H9 (cell line): ENCODE data around the gene LAMP1. TPM values are rescaled to one million over a fixed set of nuclear protein-coding genes. Genes with fewer than 3 reads are reported as not detected.

Experiments
- DNase-seq: peaks from one replicate; pipeline ENCODE4 v3.0.0-alpha.2; 2017
- H2AFZ ChIP-seq: one replicate; pipeline ENCODE4 v1.6.1; 2013; ENCODE audit warnings: mild to moderate bottlenecking, low read length, control low read depth, moderate library complexity
- H2AK5ac ChIP-seq: 2 replicates; pipeline ENCODE4 v1.6.1; 2013; ENCODE audit warnings: low read length, control low read depth, mixed read lengths; ENCODE audit not compliant: insufficient read length
- H2BK120ac ChIP-seq: one replicate; pipeline ENCODE4 v1.6.1; 2013; ENCODE audit warnings: low read depth, mild to moderate bottlenecking, low read length, control low read depth, inconsistent platforms; ENCODE audit not compliant: poor library complexity, severe bottlenecking
- H2BK12ac ChIP-seq: 2 replicates; pipeline ENCODE4 v1.6.1; 2013; ENCODE audit warnings: low read length, control low read depth, mixed read lengths, low read depth; ENCODE audit not compliant: insufficient read length
- H2BK15ac ChIP-seq: 2 replicates; pipeline ENCODE4 v1.6.1; 2013; ENCODE audit warnings: low read depth, low read length, control low read depth
- H2BK20ac ChIP-seq: one replicate; pipeline ENCODE4 v1.6.1; 2013; ENCODE audit warnings: low read depth, mild to moderate bottlenecking, low read length, control low read depth, inconsistent platforms; ENCODE audit not compliant: poor library complexity, severe bottlenecking
- H2BK5ac ChIP-seq: 2 replicates; pipeline ENCODE4 v1.6.1; 2013; ENCODE audit warnings: low read length, control low read depth, mixed read lengths; ENCODE audit not compliant: insufficient read length
- H3K14ac ChIP-seq: 2 replicates; pipeline ENCODE4 v1.6.1; 2013; ENCODE audit warnings: low read length, control low read depth; ENCODE audit not compliant: insufficient read depth
- H3K18ac ChIP-seq: 2 replicates; pipeline ENCODE4 v1.6.1; 2013; ENCODE audit warnings: low read depth, mild to moderate bottlenecking, mixed read lengths, low read length, control low read depth; ENCODE audit not compliant: insufficient read length
- H3K23ac ChIP-seq: 2 replicates; pipeline ENCODE4 v1.6.1; 2013; ENCODE audit warnings: low read length, control low read depth, mixed read lengths, low read depth; ENCODE audit not compliant: insufficient read length
- H3K23me2 ChIP-seq: 2 replicates; pipeline ENCODE4 v1.6.1; 2013; ENCODE audit warnings: low read depth, mild to moderate bottlenecking, mixed read lengths, low read length, control low read depth; ENCODE audit not compliant: insufficient read length, poor library complexity, severe bottlenecking
- H3K27ac ChIP-seq: 2 replicates; pipeline ENCODE4 v1.5.1; 2013; ENCODE audit warnings: low read length, control low read depth, mixed read lengths, low read depth; ENCODE audit not compliant: insufficient read length
- H3K27me3 ChIP-seq: 2 replicates; pipeline ENCODE4 v1.6.1; 2013; ENCODE audit warnings: low read length, control low read depth, inconsistent platforms; ENCODE audit not compliant: insufficient read depth
- H3K4ac ChIP-seq: 2 replicates; pipeline ENCODE4 v1.6.1; 2013; ENCODE audit warnings: low read depth, mild to moderate bottlenecking, control low read depth, inconsistent platforms, low read length, moderate library complexity
- H3K4me1 ChIP-seq: 2 replicates; pipeline ENCODE4 v1.6.1; 2013; ENCODE audit warnings: low read length, control low read depth, inconsistent platforms; ENCODE audit not compliant: insufficient read depth
- H3K4me2 ChIP-seq: 2 replicates; pipeline ENCODE4 v1.6.1; 2013; ENCODE audit warnings: low read length, control low read depth, mixed read lengths; ENCODE audit not compliant: insufficient read length, insufficient read depth
- H3K56ac ChIP-seq: 2 replicates; pipeline ENCODE4 v1.6.1; 2013; ENCODE audit warnings: low read depth, mild to moderate bottlenecking, mixed read lengths, low read length, control low read depth; ENCODE audit not compliant: insufficient read length
- H3K79me1 ChIP-seq: 2 replicates; pipeline ENCODE4 v1.6.1; 2013; ENCODE audit warnings: low read depth, mild to moderate bottlenecking, moderate library complexity, low read length, control low read depth, inconsistent platforms; ENCODE audit not compliant: insufficient read depth, poor library complexity, severe bottlenecking
- H3K79me2 ChIP-seq: 2 replicates; pipeline ENCODE4 v1.6.1; 2013; ENCODE audit warnings: low read length, control low read depth, inconsistent platforms; ENCODE audit not compliant: insufficient read depth
- H3K9ac ChIP-seq: 2 replicates; pipeline ENCODE4 v1.6.1; 2013; ENCODE audit warnings: low read length, control low read depth, mixed read lengths; ENCODE audit not compliant: insufficient read length; ENCODE audit errors: extremely low read depth
- H3K9me3 ChIP-seq: one replicate; pipeline ENCODE4 v1.6.1; 2013; ENCODE audit warnings: low read depth, low read length, inconsistent platforms; ENCODE audit not compliant: control insufficient read depth
- H3T11ph ChIP-seq: one replicate; pipeline ENCODE4 v1.6.1; 2013; ENCODE audit warnings: mild to moderate bottlenecking, low read length, control low read depth, inconsistent platforms
- H4K20me1 ChIP-seq: one replicate; pipeline ENCODE4 v1.6.1; 2013; ENCODE audit not compliant: control insufficient read depth, insufficient read length, insufficient read depth
- H4K5ac ChIP-seq: 2 replicates; pipeline ENCODE4 v1.6.1; 2013; ENCODE audit warnings: low read depth, mild to moderate bottlenecking, mixed read lengths, low read length, control low read depth; ENCODE audit not compliant: insufficient read length
- H4K8ac ChIP-seq: replicated peaks from 2 replicates; pipeline ENCODE4 v1.6.1; 2013; ENCODE audit warnings: low read length, control low read depth, mixed read lengths, low read depth; ENCODE audit not compliant: insufficient read length
- H4K91ac ChIP-seq: 2 replicates; pipeline ENCODE4 v1.6.1; 2013; ENCODE audit warnings: low read depth, mild to moderate bottlenecking, moderate library complexity, mixed read lengths, low read length, control low read depth; ENCODE audit not compliant: insufficient read length
- H3K27ac Mint-ChIP-seq, 3 experiments: 2 replicates in 2 of 3; 3 replicates in 1 of 3; pipeline ENCODE4 v1.8.0; 2020 to 2021; ENCODE audit warnings: mixed read lengths in 3 of 3, mild to moderate bottlenecking in 1 of 3, moderate library complexity in 1 of 3
- H3K27me3 Mint-ChIP-seq: 2 replicates; pipeline ENCODE4 v1.8.0; 2021; ENCODE audit warnings: low read depth, mild to moderate bottlenecking, moderate library complexity, mixed read lengths
- H3K36me3 Mint-ChIP-seq, 3 experiments: 2 replicates in 2 of 3; 3 replicates in 1 of 3; pipeline ENCODE4 v1.8.0; 2020 to 2021; ENCODE audit warnings: low read depth in 3 of 3, mixed read lengths in 3 of 3; ENCODE audit not compliant: insufficient read depth in 1 of 3
- H3K4me1 Mint-ChIP-seq, 2 experiments: 2 replicates each; pipeline ENCODE4 v1.8.0; 2020; ENCODE audit warnings: mixed read lengths in 2 of 2
- H3K4me3 Mint-ChIP-seq, 2 experiments: 2 replicates in 1 of 2; 3 replicates in 1 of 2; pipeline ENCODE4 v1.8.0; 2020 to 2021; ENCODE audit warnings: mild to moderate bottlenecking in 2 of 2, mixed read lengths in 2 of 2, moderate library complexity in 1 of 2
- H3K9me3 Mint-ChIP-seq, 2 experiments: 2 replicates in 1 of 2; 3 replicates in 1 of 2; pipeline ENCODE4 v1.8.0; 2020; ENCODE audit warnings: mild to moderate bottlenecking in 2 of 2, mixed read lengths in 2 of 2, moderate library complexity in 1 of 2
- WGBS: extraction: QIAGEN DNeasy Blood & Tissue Kit; methylation state at CpG from one replicate; pipeline ENCODE4 v1.1.7; 2013; ENCODE audit warnings: missing lambda C conversion rate, low lambda C conversion rate, mixed read lengths; ENCODE audit not compliant: insufficient read length; ENCODE audit errors: extremely low coverage; 5-methylcytosine and 5-hydroxymethylcytosine counted together
- total RNA-seq: library from RNA; stranded (reverse); gene quantifications from 2 replicates; pipeline ENCODE4 v1.2.1, GENCODE V29; 2021
- TF ChIP-seq, protein P1 (sequence below): fragments of 200-600 bp; sonication (generic); conservative IDR thresholded peaks from 3 replicates; pipeline ENCODE4 v1.8.0; 2021; ENCODE audit warnings: antibody characterized with exemption, mild to moderate bottlenecking

LAMP1 gene
- total RNA-seq, 1 experiment from 2014 or later: 131 TPM

DNA sequence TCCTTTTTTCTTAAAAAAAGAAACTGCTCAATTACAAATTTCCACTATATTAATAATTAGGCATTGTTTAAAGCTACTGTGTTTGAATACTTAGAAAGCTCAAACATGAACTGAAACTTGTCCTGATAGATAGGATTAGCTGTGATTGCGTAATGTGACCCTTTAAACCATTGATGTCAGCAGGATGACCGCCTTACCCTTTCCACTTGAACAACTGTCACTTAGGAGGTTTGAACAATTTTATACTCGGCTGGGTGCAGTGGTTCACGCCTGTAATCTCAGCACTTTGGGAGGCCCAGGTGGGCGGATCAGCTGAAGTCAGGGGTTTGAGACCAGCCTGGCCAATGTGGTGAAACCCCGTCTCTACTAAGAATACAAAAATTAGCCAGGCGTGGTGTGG is 2.9 kb downstream of the LAMP1 start:
- H3K79me2 ChIP-seq: peaks cover 32% of the 10 kb centered on the region; the same call in 1 of the 2 replicates
- no peak overlapping the region for H2BK12ac ChIP-seq
- H3K9ac ChIP-seq: no peak overlapping the region
- no peaks in the 10 kb centered on the region; the same call in 1 of the 2 replicates for H3K27me3 ChIP-seq
- H4K20me1 ChIP-seq: no peaks in the 10 kb centered on the region
- no peak overlapping the region for H3K23ac ChIP-seq
- H2AK5ac ChIP-seq: no peak overlapping the region
- H3K4me1 Mint-ChIP-seq: peaks cover 14 to 17% of the 10 kb centered on the region in 2 experiments
- no peak overlapping the region for H3K27ac Mint-ChIP-seq
- H2BK120ac ChIP-seq: no peak overlapping the region
- H3K36me3 Mint-ChIP-seq: peaks cover 0 to 1% (median 0%) of the 10 kb centered on the region in 3 experiments; a peak in 3 of 7 replicates
- no peak overlapping the region for H3T11ph ChIP-seq
- H4K91ac ChIP-seq: no peak overlapping the region
- no peak overlapping the region for H4K5ac ChIP-seq
- no CpG with 5 or more reads among the region's 7 CpGs for WGBS
- H3K4me3 Mint-ChIP-seq: no peak overlapping the region
- no peak overlapping the region for H3K18ac ChIP-seq
- TF ChIP-seq, protein P1, sequence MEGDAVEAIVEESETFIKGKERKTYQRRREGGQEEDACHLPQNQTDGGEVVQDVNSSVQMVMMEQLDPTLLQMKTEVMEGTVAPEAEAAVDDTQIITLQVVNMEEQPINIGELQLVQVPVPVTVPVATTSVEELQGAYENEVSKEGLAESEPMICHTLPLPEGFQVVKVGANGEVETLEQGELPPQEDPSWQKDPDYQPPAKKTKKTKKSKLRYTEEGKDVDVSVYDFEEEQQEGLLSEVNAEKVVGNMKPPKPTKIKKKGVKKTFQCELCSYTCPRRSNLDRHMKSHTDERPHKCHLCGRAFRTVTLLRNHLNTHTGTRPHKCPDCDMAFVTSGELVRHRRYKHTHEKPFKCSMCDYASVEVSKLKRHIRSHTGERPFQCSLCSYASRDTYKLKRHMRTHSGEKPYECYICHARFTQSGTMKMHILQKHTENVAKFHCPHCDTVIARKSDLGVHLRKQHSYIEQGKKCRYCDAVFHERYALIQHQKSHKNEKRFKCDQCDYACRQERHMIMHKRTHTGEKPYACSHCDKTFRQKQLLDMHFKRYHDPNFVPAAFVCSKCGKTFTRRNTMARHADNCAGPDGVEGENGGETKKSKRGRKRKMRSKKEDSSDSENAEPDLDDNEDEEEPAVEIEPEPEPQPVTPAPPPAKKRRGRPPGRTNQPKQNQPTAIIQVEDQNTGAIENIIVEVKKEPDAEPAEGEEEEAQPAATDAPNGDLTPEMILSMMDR: no peak
- no peak overlapping the region for H2BK5ac ChIP-seq
- peaks cover 8% of the 10 kb centered on the region for H3K79me1 ChIP-seq
- H3K27ac ChIP-seq: no peak overlapping the region
- no peak overlapping the region for H2BK20ac ChIP-seq
- H3K9me3 ChIP-seq: no peaks in the 10 kb centered on the region
- H4K8ac ChIP-seq: no peak overlapping the region
- no peak overlapping the region for H3K4me2 ChIP-seq
- no peak for DNase-seq
- no peak overlapping the region for H3K14ac ChIP-seq
- H3K27me3 Mint-ChIP-seq: peaks cover 4% of the 10 kb centered on the region; the same call in 1 of the 2 replicates
- no peak overlapping the region for H3K56ac ChIP-seq
- no peak overlapping the region for H3K4ac ChIP-seq
- H2AFZ ChIP-seq: no peak overlapping the region
- H3K4me1 ChIP-seq: 0 out of 2 replicates have a peak, but pooled peaks cover 3% of the 10 kb centered on the region
- no peak overlapping the region for H2BK15ac ChIP-seq
- peaks cover 0 to 5% of the 10 kb centered on the region in 2 experiments; a peak in 2 of 5 replicates for H3K9me3 Mint-ChIP-seq
- H3K23me2 ChIP-seq: peaks cover 12% of the 10 kb centered on the region
